C4-2B (cell line): ENCODE results near the gene RANGAP1.

Source experiments
- H3K27ac ChIP-seq: fragments of 450-650 bp; 2 replicates; pipeline ENCODE4 v1.5.1; 2017
- ZFX ChIP-seq: fragments of 450-650 bp; IDR thresholded peaks from 2 replicates; pipeline ENCODE4 v1.6.1; 2017
- TF ChIP-seq, protein P1 (sequence below): fragments of 450-650 bp; conservative IDR thresholded peaks from 2 replicates; pipeline ENCODE4 v1.5.1; 2017; ENCODE audit warnings: mild to moderate bottlenecking

Gene RANGAP1

DNA sequence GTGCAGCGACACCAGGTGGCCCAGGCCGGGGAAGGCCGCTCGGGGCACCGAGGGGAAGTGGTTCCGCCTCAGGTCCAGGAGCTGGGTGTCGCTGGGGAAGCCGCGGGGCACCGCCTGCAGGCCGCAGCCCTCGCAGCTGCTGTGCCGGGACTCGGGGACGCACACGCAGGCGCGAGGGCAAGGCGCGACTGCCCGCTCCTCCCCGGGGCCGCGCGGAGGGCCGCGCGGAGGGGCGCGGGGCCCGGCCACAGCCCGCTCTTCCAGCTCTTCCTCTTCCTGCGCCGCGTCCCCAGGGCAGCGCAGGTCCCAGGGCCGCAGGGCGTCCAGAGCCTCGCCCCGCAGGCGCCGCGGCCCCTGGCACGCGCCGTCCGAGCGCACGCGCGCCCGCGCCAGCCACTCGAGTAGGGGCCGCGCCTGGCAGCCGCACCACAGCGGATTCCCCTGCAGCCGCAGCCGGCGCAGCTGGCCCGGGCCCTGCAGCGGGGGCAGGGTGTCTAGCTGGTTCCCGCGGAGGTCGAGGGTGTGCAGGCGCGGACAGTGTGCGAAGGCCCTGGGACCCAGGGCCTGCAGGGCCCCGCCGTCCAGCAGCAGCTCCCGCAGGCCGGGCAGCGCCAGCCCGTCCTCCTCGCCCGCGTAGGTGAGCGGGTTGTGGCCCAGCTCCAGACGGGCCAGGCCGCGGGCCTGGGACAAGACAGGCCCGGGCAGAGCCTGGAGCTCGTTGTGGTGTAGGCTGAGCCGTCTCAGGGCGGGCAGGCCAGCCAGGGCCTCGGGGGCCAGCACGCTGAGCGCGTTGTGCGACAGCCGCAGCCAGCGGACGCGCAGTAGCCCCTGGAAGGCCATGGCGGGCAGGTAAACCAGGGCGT is 48.0 kb downstream of the RANGAP1 start:
- H3K27ac ChIP-seq, result no peak overlapping the region
- TF ChIP-seq, protein P1, sequence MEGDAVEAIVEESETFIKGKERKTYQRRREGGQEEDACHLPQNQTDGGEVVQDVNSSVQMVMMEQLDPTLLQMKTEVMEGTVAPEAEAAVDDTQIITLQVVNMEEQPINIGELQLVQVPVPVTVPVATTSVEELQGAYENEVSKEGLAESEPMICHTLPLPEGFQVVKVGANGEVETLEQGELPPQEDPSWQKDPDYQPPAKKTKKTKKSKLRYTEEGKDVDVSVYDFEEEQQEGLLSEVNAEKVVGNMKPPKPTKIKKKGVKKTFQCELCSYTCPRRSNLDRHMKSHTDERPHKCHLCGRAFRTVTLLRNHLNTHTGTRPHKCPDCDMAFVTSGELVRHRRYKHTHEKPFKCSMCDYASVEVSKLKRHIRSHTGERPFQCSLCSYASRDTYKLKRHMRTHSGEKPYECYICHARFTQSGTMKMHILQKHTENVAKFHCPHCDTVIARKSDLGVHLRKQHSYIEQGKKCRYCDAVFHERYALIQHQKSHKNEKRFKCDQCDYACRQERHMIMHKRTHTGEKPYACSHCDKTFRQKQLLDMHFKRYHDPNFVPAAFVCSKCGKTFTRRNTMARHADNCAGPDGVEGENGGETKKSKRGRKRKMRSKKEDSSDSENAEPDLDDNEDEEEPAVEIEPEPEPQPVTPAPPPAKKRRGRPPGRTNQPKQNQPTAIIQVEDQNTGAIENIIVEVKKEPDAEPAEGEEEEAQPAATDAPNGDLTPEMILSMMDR, result no peak; the same call in 1 of the 2 replicates
- TF ChIP-seq ZFX, result peak; percentile 32; the same call in 1 of the 2 replicates

DNA sequence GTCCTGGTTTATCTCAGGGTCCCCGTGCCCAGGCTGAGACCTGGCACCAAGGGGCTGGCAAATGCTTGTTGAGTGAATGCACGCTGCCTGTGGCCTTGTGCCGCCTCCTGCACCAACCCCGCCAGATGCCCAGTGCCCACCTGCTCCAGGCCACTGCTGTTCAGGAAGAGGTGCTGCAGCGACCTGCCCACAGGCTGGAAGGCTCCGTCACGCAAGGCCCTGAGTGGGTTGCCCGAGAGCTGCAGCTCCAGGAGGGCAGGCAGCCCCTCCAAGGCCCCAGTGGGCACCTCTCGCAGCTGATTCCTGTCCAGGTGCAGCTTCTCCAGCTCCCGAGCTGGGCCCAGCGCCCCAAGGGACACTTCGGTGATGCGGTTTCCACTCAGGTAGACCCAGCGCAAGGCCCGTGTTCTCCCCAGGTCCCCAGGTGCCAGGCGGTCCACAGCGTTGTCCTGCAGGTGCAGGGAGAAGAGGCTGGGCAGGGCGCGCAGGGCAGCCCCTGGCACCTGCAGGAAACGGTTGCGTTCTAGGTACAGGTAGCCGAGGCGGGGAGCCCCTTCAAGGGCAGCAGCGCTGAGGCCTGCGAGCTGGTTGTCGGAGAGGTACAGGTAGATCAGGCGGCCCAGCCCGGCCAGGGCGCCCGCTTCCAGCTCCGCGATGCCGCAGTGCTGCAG is 48.8 kb downstream of the RANGAP1 start:
- no peak overlapping the region for H3K27ac ChIP-seq
- no peak for TF ChIP-seq ZFX
- TF ChIP-seq, protein P1, result no peak

DNA sequence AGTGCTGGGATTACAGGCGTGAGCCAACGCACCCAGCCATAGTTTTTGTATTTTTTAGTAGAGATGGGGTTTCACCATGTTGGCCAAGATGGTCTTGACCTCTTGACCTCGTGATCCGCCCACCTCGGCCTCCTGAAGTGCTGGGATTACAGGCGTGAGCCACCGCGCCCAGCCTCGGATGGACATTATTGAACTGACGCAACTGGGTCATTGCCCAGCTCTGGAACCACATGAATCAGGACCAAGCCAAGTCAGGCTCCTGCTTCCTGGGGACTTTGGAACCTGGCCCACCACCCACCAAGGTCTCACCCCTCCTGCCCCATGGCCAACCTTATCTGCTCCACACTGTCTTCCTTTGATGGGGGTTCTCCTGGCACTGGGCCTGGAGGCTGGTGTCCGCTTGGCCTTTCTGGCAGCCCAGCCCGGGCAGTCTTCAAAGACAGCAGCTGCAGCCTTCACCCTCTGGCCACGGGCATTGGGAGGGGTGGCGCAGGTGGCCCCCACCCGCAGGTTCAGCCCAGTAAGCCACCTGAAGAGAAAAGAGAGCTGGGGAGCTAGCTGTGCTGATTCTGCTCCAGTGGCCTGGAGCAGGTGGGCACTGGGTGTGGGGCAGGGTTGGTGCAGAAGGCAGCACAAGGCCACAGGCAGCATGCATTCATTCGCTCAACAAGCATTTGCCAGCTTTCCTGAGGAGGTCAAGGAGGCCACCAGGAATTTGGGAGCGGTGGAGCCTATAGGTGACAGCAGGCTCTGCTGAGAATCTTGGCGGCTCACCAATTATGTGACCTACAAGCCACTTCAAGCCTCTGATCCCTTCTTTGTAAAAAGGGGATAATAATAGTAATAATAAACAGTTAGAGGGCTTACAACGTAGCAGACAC is 50.9 kb downstream of the RANGAP1 start:
- H3K27ac ChIP-seq, result no peak overlapping the region
- TF ChIP-seq ZFX, result no peak

DNA sequence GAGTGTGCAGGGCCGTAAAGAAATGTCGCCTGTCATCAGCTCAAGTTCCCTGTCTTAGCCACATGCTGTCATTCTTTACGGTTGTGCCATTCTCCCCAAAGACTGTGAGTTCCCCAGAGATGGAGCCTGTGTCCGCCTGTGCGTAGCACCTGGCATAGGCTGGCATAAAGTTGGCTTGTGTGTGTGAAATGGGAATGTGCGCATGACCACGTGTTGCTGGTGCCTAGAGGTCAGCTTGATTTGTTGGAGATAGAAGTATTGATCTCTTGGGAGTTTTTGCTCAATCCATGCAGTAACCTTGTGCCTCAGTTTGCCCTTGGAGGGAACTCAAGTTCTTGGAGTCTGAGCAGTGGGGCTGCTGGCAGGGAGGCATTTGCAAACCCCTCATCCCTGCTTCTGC is 54.6 kb downstream of the RANGAP1 start:
- TF ChIP-seq, protein P1, result no peak
- TF ChIP-seq ZFX, result no peak
- no peak overlapping the region for H3K27ac ChIP-seq

DNA sequence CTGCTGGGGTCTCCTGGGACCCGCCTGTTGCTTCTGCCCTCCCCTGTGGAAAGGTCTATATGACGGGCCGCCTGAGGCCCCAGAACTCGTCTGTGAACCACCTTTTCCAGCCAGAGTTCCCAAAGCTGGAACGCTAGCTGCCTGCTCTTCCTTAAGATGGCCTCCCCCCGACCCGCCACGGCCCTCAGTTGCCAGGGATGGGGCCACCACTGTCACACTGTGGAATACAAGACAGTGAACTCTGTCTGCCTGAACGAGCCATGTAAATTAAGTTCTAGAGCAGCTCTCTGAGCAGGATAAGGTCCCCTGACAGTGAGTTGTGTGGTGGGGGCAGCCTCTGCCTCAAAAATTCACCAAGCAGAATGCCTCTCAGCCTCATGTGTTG is 55.6 kb downstream of the RANGAP1 start:
- no peak overlapping the region for H3K27ac ChIP-seq

DNA sequence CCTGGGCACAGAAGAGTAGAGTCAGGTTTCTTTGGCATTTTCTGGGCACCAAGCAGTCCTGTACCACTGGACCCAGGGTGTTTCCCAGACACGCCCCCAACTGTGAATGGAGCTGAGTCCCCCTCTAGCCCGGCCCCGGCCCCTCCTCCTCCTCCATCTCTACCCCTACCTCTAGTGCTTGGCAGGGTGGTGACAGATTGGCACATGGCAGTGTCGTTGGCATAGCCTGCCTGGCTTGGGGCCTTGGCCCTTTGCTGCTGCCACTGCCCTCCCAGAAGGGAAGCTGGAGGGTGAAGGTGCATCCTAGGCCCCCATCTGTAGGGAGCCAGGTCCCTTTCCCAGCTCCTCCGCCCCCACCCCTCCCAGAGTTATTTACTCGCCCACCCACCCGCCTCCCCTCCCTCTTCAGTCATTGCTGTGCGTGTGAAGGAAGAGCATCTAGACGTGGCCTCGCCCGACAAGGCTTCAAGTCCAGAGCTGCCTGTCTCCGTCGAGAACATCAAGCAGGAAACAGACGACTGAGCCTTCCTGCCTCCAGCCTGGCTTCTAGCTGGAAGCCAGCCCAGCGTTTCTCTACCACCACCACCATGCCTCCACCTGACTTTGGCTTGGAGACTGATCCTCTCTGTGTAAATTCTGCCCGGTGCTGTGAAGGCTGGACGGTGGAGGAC is 56.1 kb downstream of the RANGAP1 start:
- no peak for TF ChIP-seq ZFX
- TF ChIP-seq, protein P1, result no peak
- H3K27ac ChIP-seq, result no peak overlapping the region

More for the DNA sequence above, 55.6 kb downstream of the RANGAP1 start:
- TF ChIP-seq, protein P1, result no peak
- no peak for TF ChIP-seq ZFX

DNA sequence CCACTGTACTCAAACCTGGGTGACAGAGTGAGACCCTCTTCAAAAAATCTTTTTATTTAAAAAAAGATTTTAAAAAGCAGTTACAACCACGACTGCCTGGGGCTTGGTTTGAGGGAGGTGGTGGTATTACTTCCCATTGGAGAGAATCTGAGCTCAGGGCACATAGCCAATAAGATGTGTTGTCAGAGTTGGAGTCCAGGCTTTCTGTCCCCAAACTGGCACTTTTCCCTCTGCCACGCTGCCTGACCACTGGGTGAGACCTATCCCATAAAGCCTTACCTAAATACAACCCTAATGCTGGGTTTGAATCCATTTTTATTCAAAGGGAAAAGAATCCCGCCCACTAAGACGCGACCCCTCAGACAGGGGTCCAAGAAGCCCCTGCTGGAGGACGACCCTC is 56.8 kb downstream of the RANGAP1 start:
- TF ChIP-seq ZFX, result no peak
- TF ChIP-seq, protein P1, result no peak
- H3K27ac ChIP-seq, result no peak overlapping the region
